Stimulated activated CD4-positive, alpha-beta T cell treated with anti-CD3 and anti-CD28 coated beads, Interleukin-1b, Interleukin-23, amount 100 ng/mL, for 48 hours (primary cell): ENCODE results near the gene CELF4.

Experiments
- DNase-seq: peaks from one replicate; pipeline ENCODE4 v3.0.0-alpha.2; 2020

CELF4 gene

DNA sequence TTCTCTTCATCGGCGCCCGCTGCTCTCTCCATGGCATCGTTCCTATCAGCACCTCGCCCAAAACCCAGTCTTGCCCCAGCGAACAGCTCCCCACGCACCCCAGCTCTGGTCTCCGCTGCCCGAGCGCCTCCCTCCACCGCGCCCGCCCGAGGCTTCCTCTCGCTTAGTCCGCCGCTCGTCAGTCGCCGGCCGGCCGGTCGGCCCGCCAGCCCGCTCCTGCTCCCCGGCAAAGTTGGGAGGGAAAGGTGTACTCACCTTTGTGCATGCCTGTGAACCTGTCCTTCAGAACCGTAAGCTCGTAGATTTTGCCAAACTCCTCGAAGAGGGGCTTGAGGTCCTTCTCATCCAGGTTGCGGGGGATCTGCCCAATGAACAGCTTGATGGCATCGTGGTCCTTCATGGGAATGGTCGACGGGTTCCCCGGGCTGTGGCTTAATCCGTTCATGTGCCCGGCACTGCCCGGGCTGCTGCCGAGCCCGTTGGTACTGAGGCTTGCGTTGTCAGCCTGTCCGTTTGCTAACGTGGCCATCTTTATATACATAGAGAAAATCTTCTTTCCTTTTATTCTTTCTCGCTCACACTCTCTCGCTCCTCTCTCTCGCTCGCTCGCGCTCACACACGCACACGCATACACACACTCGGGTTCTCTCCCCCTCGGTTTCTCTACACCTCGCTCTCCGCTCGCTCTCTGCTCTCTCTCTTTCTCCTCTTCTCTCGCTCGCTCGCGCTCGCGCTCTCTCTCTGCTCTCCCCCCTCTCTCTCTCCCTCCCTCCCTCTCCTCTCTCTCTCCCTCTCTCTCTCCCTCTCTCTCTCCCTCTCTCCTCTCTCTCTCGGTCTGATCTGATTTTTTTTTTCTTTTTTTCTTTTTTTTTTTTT, at the start of gene CELF4:
Gene CELF4, minus strand, starts transcription at position 698 of the 876 bp plus-strand sequence.
- DNase-seq: no peak

DNA sequence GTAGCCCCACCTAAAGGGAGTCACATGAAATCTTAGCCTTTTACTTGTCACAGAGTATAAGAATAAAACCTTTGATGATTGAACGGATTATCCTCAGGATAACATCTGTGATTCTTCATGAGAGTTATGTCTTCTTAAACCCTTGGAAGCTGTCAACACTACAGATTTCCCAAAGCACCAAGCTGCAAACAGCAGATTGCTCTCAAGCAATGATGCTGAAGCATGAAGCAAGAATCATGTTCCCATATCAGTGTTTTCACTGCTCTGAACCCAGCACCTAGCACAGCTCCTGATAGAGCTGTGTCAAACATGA, 47.6 kb upstream of the CELF4 start:
- no peak for DNase-seq

DNA sequence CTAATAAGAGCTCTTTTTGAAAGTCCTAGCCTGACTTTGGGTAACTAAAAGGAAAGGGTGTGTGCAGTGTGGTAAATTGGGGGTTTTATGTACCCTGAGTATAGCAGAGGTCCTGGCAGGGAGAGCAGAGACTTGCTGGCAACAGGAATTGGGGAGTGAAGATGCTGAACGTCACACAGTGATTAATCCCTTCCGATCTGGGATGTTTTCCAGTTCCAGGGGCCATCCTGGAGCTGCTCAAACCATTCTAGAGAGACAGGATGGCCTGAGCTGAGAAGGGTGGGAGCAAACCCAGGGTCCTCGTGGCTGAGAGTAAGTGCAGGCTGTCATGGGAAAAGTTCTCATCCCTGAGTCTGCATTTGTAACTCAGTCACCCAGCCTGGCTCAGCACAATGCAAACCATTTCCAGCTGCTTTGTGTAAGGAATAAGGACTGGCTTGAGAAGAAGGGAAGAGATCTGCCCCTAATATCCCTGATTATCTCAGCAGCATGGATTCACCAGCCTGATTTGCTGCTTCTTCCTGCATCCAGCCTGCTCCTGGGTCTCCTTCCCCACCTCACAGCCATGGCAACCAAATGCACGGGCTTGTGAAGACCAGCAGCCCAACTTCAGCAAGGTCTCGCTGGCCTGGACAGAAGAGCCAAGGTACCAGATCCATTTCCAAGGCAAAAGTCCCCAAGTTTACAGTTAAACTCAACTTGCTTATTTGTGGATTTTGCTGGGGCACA, 47.1 kb upstream of the CELF4 start:
- no peak for DNase-seq

DNA sequence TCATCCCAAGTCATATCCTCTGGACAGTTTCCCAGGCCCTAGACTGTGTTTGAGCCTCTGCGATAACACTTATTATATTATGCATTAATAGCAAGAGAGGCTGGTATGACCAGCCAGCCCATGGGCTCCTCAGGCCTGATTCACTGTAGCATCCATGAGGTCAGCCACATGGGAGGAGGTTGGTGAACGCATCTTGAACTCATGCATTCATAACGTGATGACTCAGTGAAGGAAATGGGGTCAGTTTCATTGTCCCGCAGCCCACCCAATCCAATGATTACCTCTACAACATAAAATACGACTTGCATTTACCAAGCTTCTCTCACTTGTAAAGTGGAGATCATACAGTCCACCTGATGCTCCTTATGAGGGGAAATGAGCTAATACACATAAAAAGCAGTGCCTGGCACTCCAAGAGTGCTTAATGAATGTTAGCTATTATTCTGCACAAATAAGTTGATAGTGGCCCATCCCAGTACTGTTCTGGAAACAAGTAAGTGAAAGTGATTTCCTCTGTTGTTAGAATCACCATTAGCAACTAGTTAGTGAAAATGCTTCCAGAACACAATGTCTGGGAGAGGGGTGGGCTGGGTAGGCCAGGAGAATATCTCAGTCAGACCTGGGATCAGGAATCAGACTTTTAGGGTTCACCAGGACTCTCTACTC, 46.1 kb upstream of the CELF4 start:
- DNase-seq: no peak

- DNase-seq: no peak
These were observed 43.3 kb upstream of the CELF4 start for GRCh38 chr18:37608876-37609275.

- no peak for DNase-seq
These were observed 41.7 kb upstream of the CELF4 start for GRCh38 chr18:37607281-37607680.

DNA sequence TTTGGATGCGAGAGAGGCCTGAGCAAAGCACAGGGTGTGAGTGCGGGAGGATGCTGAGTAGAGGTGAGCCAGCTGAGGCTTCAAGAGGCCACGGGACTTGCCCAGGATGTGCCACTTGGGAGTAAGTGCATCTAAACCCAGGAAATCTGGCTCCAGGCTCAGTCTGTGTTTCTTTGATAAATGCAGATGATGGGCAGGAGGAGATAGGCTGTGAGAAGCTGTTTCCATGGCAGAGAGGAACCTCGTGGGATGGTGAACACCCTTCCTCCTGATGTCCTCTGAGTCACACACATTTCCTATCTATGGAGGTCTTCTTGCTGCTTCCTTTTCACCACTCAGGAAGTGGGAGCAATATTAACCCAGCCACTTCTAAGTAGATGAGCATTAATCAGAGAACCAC, 38.4 kb upstream of the CELF4 start:
- DNase-seq: no peak

DNA sequence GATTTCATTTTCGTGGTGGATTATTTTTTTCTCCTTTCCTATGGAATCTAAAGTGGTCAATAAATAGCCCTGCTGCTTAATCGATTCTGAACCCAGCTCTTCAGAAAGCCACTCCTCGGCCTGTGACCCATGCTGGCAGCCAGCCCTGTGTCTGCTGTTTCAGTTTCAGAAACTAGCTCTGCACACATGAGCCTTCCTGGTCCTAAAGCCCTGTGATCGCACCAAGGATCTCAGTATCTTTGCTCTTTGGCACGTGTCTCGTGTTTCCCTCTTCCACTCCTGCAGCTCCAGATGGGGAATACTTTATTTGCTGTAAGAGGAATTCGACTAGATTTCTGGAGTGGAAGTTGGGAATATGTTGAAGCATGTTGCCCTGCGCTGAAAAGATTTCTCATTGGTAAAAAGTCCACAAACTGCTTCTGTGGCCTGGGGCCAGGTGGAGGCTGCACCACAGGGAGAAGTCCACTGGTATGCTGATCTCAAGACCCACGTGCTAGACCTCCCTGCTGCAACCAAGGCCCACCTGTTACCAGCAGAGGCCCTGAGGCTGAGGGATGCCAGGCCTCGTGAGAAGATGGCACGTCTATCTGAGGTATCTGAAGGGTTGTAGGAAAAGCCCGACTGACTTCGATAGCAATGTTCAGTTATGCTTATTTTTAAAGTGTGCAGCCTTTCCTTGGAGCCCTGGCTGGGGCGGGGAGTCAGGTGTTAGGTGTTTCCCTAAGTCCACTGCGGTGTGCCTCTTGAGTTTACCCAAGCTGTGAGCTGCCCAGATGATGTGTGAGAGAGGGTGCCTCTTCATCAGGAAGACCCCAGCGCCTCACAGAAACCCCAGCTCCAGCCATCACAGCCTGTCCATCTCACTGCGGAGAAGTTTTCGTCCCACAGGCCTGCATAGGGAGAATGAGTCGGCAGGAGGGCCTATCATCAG, 33.6 kb upstream of the CELF4 start:
- no peak for DNase-seq

GRCh38 chr18:37598396-37598795, 32.8 kb upstream of the CELF4 start:
- no peak for DNase-seq

DNA sequence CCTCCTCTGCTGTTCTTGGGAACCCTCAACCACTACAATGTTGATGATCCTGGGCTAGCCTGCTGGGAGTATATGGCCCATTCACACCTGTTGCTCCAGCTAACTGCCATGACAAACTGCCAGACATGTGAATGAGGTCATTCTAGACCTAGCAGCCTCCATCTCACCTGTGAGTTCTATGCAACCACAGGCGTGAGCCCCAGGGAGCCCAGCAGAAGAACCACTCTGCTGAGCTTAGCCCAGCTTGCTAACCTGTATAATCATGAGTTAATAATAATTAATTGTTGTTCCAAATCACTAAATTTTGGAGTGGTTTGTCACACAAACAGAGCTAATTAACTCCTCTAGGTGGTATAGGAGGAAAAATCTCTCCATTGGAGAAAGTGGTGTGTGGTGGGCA, 24.7 kb upstream of the CELF4 start:
- no peak for DNase-seq

GRCh38 chr18:37588289-37588688, 22.7 kb upstream of the CELF4 start:
- DNase-seq: no peak

- no peak for DNase-seq
These were observed 21.1 kb upstream of the CELF4 start for GRCh38 chr18:37586656-37587225.

DNA sequence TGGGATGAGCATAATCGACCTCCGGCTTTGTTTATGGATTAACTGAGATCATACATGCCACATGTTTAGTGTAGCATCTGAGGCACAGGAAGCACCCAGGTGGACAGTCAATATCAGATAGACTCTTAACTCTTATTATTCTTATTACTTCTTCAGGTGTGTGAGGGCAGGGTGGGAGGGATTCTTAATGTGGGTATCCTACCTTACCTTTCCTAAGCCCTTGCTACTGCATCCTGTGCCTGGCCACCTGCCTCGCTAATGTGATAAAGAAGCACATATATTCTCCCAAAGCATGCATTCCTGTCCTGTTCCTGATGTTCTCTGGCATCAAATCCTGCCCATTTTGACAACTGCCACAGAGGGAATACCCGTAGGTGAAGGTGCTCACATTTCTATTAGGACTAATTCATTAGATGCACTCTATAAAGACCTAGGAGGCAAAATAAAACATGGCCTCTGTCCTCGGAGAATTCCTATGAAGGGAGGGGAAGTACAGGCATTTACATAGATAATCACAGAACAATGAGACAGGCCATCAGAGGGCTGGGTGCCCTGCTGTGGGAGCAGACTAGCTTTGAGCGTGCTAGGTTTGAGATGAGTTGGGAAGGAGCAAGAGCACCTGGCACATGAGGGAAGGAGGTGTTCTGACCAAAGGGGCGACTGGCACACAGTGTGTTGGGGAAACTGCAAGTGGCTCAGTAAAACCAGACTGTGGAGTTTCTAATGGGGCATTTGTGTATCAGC, 19.5 kb upstream of the CELF4 start:
- DNase-seq: no peak

GRCh38 chr18:37584217-37584616, 18.6 kb upstream of the CELF4 start:
- DNase-seq: no peak

DNA sequence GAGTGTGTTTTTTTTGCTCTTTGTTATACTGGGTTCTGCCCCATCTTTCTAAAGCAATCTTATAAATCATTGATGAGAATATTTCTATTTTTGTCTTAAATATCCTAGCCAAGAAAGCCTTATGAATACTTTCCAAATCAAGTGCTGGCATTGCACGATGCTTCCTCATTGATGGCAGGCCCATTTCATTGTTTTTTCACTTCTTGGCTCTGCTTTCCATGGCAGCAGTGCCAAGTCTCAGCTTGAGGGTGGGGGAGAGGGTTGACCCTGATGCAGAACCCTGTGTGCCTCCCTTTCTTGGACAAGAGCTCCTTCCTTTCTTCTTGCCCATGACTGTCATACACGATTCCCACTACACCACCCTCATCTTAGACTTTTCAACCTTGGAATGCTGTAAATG, 16.7 kb upstream of the CELF4 start:
- no peak for DNase-seq

GRCh38 chr18:37578886-37579513, 13.4 kb upstream of the CELF4 start:
- DNase-seq: no peak

DNA sequence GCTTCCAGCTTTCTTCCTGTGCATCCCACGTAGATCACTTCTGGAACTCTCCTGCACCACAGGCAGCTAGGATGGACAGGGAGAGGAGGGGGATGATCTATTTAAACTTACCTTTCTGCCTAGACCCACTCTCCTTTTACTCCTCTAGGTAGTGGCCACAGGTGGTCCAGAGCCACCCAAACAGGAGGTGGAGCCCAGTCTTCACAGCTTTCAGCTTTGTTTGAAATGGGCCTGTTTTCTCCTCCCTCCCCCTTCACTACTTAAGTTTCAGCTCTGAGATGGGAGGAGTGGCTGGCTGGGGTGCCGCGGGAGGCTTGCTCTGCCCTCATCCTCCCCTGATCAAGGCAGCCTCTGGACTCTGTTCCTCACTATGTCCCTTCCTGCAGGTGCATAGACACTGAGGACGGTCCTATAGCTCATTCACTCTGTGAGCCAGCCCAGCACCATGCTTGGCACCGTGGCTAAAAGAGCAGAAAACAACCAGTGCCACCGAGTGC, 12.6 kb upstream of the CELF4 start:
- DNase-seq: no peak

- no peak for DNase-seq
These were observed 11.5 kb upstream of the CELF4 start for GRCh38 chr18:37577051-37577611.

- no peak for DNase-seq
These were observed 10.0 kb upstream of the CELF4 start for GRCh38 chr18:37575646-37576045.

DNA sequence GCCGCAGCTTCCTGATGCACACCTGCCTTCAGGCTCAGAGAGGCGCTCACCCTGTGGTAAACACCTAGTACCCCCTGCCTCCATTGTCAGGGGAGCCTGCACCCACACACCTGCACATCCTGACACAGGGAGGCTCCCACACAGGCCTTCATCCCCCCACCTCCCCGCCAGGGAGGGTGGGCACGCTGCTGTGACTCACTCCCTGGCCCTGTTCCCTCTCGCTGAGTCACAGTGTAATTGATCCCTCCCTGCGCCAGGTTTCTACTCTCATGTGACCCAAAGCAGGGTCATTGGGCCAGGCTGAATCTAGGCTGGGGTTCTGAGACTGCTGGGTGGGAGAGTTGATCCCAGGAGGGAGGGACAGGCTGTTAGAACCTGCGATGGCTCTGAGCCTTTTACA, 8.5 kb upstream of the CELF4 start:
- no peak for DNase-seq

DNA sequence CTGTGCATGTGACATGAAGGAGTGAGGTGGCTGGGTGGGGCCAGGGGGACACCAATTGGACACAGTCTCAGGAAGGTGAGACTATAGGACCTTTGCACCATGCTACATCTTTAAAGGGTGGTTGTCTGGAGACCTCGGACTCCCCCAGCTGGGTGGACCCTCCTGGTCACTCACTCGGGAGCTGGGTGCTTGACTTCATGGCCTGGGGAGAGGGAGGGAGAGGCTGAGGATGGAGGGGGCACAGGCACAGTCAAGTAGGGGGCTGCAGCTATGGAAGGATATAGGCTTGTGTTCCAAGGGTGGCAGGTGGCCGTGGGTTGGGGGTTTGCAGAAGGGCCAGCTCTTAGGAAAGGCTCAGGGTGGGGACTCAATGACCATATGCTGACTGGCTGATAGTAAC, 7.1 kb upstream of the CELF4 start:
- DNase-seq: no peak
